Cardiac muscle cell (in vitro differentiated cells and primary cell): ENCODE data around the gene FSD2. TPM values are rescaled to one million over a fixed set of nuclear protein-coding genes. Genes with fewer than 3 reads are reported as not detected.

ENCODE experiments used
- DNase-seq, 2 donors: peaks; one replicate each; pipeline versions ENCODE4 v3.0.0 to v3.0.0-alpha.2; 2010 to 2017; ENCODE audit warnings: low read depth in 1 of 2, low spot score in 1 of 2
- H3K27ac ChIP-seq: fragments of 200-600 bp; sonication (generic); 2 replicates; pipeline ENCODE4 v1.5.1; 2016
- H3K27me3 ChIP-seq: fragments of 200-600 bp; sonication (generic); 2 replicates; pipeline ENCODE4 v1.6.0; 2016; ENCODE audit warnings: control low read depth
- H3K36me3 ChIP-seq: fragments of 200-600 bp; sonication (generic); 2 replicates; pipeline ENCODE4 v1.5.1; 2016; ENCODE audit warnings: control low read depth
- H3K4me1 ChIP-seq: fragments of 200-600 bp; sonication (generic); 2 replicates; pipeline ENCODE4 v1.8.1; 2017; ENCODE audit warnings: low read depth, mild to moderate bottlenecking, mixed run types
- H3K4me3 ChIP-seq: fragments of 200-600 bp; sonication (generic); 2 replicates; pipeline ENCODE4 v1.5.1; 2016; ENCODE audit warnings: mild to moderate bottlenecking
- H3K9me3 ChIP-seq: fragments of 200-600 bp; sonication (generic); 2 replicates; pipeline ENCODE4 v1.5.1; 2017; ENCODE audit warnings: low read depth, mild to moderate bottlenecking, control low read depth
- CTCF ChIP-seq: IDR thresholded peaks from 2 replicates; pipeline ENCODE4 v1.5.1; 2012; ENCODE audit warnings: low read depth, mild to moderate bottlenecking, low read length
- polyA plus RNA-seq: library from polyadenylated mRNA; unstranded; fragments of >200 nt; fragmentation: Nextera tagmentation; extraction: Ambion mirVana; gene quantifications from 2 replicates; pipeline ENCODE4 v1.2.1, GENCODE V29; 2016
- total RNA-seq: library from RNA; depleted of rRNA; stranded (reverse); fragments of >200 nt; gene quantifications from 2 replicates; pipeline ENCODE4 v1.2.3, GENCODE V29; 2016

Gene FSD2
- total and polyA plus RNA-seq, 2 experiments from 2014 or later, result 14.9 to 44.9 TPM

- no peaks in the 10 kb centered on the region for H3K27me3 ChIP-seq
- no peaks in the 10 kb centered on the region for H3K4me1 ChIP-seq
- no peak overlapping the region for H3K4me3 ChIP-seq
- H3K27ac ChIP-seq, result no peak overlapping the region
- peaks cover 27% of the 10 kb centered on the region for H3K36me3 ChIP-seq
- no peak for TF ChIP-seq CTCF
- DNase-seq, result no peak
- no peaks in the 10 kb centered on the region for H3K9me3 ChIP-seq
These were observed 24.5 kb downstream of the FSD2 start for GRCh38 chr15:82781349-82781748.

- Histone ChIP-seq H3K27ac (no peak overlapping the region), H3K4me3 (no peak overlapping the region), H3K9me3 (no peaks in the 10 kb centered on the region), H3K4me1 (no peaks in the 10 kb centered on the region), H3K27me3 (no peaks in the 10 kb centered on the region), H3K36me3 (peaks cover 30% of the 10 kb centered on the region)
- DNase-seq, result no peak
- TF ChIP-seq CTCF, result no peak
These were observed 27.1 kb downstream of the FSD2 start for GRCh38 chr15:82778755-82779154.

- no peaks in the 10 kb centered on the region for H3K4me1 ChIP-seq
These were observed 31.4 kb downstream of the FSD2 start for GRCh38 chr15:82774496-82774895.

GRCh38 chr15:82771789-82772607 lies 33.9 kb downstream of the FSD2 start:
- Histone ChIP-seq H3K27ac (no peak overlapping the region), H3K4me1 (no peaks in the 10 kb centered on the region), H3K4me3 (no peak overlapping the region), H3K27me3 (no peaks in the 10 kb centered on the region), H3K9me3 (no peaks in the 10 kb centered on the region), H3K36me3 (peaks cover 33% of the 10 kb centered on the region)
- no peak for DNase-seq
- TF ChIP-seq CTCF, result no peak

More at GRCh38 chr15:82774496-82774895, 31.4 kb downstream of the FSD2 start:
- no peaks in the 10 kb centered on the region for H3K9me3 ChIP-seq
- H3K36me3 ChIP-seq, result peaks cover 34% of the 10 kb centered on the region
- H3K4me3 ChIP-seq, result no peak overlapping the region
- no peak for DNase-seq
- TF ChIP-seq CTCF, result no peak
- H3K27me3 ChIP-seq, result no peaks in the 10 kb centered on the region
- H3K27ac ChIP-seq, result no peak overlapping the region

- TF ChIP-seq CTCF, result no peak
- no peak for DNase-seq
- Histone ChIP-seq H3K9me3 (no peaks in the 10 kb centered on the region), H3K4me3 (no peak overlapping the region), H3K27ac (no peak overlapping the region), H3K27me3 (no peaks in the 10 kb centered on the region), H3K4me1 (no peaks in the 10 kb centered on the region), H3K36me3 (peaks cover 22% of the 10 kb centered on the region)
These were observed 37.3 kb downstream of the FSD2 start for GRCh38 chr15:82768414-82769054.
